IMR-90 (cell line): Measurements from ENCODE around the gene AMBP. TPM values are rescaled to one million over a fixed set of nuclear protein-coding genes. Genes with fewer than 3 reads are reported as not detected.

Source experiments
- ATAC-seq: fragments of 200-7000 bp; cut with Tn5 transposase; 2 replicates; pipeline ENCODE4 v1.9.1; 2020; ENCODE audit warnings: low read depth, mild to moderate bottlenecking, moderate library complexity
- BruUV-seq: library from RNA; stranded (reverse); fragments of 400-500 nt; replicated peaks from 2 replicates; lab custom pipeline; 2021; lab: Mats Ljungman, UMichigan
- CTCF ChIA-PET: fragments of 300-600 bp; formaldehyde crosslinking; extraction: SDS; loops from one replicate; lab custom pipeline; 2021; ENCODE audit warnings: antibody characterized with exemption; lab: Yijun Ruan, JAX
- POLR2A ChIA-PET: fragments of 300-600 bp; sonication (Branson Sonifier 250); formaldehyde crosslinking; loops from one replicate; lab custom pipeline; 2022; ENCODE audit warnings: antibody characterized with exemption; ENCODE audit not compliant: unreplicated experiment; lab: Charles Lee
- DNase-seq: peaks from one replicate; pipeline ENCODE4 v3.0.0; 2013
- H2AFZ ChIP-seq: replicated peaks from 2 replicates; pipeline ENCODE3; 2013; ENCODE audit warnings: low read length, mild to moderate bottlenecking; ENCODE audit not compliant: poor library complexity
- H2AK5ac ChIP-seq: 2 replicates; pipeline ENCODE4 v1.6.1; 2013; ENCODE audit warnings: low read depth, low read length, inconsistent platforms
- H2AK9ac ChIP-seq: replicated peaks from 2 replicates; pipeline ENCODE3; 2013; ENCODE audit warnings: mild to moderate bottlenecking, low read depth, low read length, moderate library complexity; ENCODE audit not compliant: poor library complexity
- H2BK120ac ChIP-seq: 2 replicates; pipeline ENCODE4 v1.6.1; 2013; ENCODE audit warnings: low read depth, low read length, inconsistent platforms
- H2BK15ac ChIP-seq: 3 replicates; pipeline ENCODE4 v1.6.1; 2013; ENCODE audit warnings: low read depth, low read length, inconsistent platforms
- H2BK20ac ChIP-seq: 2 replicates; pipeline ENCODE4 v1.6.1; 2013; ENCODE audit warnings: low read depth, mild to moderate bottlenecking, inconsistent platforms, low read length, moderate library complexity
- H2BK5ac ChIP-seq: 2 replicates; pipeline ENCODE4 v1.6.1; 2013; ENCODE audit warnings: mild to moderate bottlenecking, low read depth, low read length, inconsistent platforms; ENCODE audit not compliant: poor library complexity, severe bottlenecking
- H3K14ac ChIP-seq: replicated peaks from 2 replicates; pipeline ENCODE4 v1.6.1; 2013; ENCODE audit warnings: low read depth, low read length, inconsistent platforms
- H3K18ac ChIP-seq: 2 replicates; pipeline ENCODE4 v1.6.1; 2013; ENCODE audit warnings: low read depth, low read length, control low read depth
- H3K23ac ChIP-seq: 2 replicates; pipeline ENCODE4 v1.6.1; 2013; ENCODE audit warnings: low read depth, low read length, inconsistent platforms
- H3K27ac ChIP-seq: 2 replicates; pipeline ENCODE4 v1.5.1; 2013; ENCODE audit warnings: mild to moderate bottlenecking, control low read depth, low read length; ENCODE audit not compliant: insufficient read depth
- H3K27me3 ChIP-seq: 2 replicates; pipeline ENCODE4 v1.6.1; 2013; ENCODE audit warnings: low read length; ENCODE audit not compliant: control insufficient read depth, insufficient read depth
- H3K36me3 ChIP-seq: 2 replicates; pipeline ENCODE4 v1.6.1; 2013; ENCODE audit warnings: low read length, mixed read lengths; ENCODE audit not compliant: control insufficient read depth, insufficient read depth
- H3K4ac ChIP-seq: 2 replicates; pipeline ENCODE4 v1.6.1; 2013; ENCODE audit warnings: low read depth, low read length, inconsistent platforms
- H3K4me1 ChIP-seq: 2 replicates; pipeline ENCODE4 v1.6.1; 2013; ENCODE audit warnings: low read length, mixed read lengths; ENCODE audit not compliant: control insufficient read depth, insufficient read depth
- H3K4me2 ChIP-seq: 2 replicates; pipeline ENCODE4 v1.6.1; 2013; ENCODE audit warnings: low read depth, mild to moderate bottlenecking, control low read depth, low read length, moderate library complexity
- H3K4me3 ChIP-seq: 2 replicates; pipeline ENCODE4 v1.5.1; 2013; ENCODE audit warnings: low read depth, mild to moderate bottlenecking, control low read depth, low read length, moderate library complexity; ENCODE audit not compliant: insufficient read depth
- H3K56ac ChIP-seq: 2 replicates; pipeline ENCODE4 v1.6.1; 2013; ENCODE audit warnings: low read length, inconsistent platforms; ENCODE audit not compliant: insufficient read depth; ENCODE audit errors: extremely low read depth
- H3K79me1 ChIP-seq, 2 experiments: 2 replicates each; pipeline ENCODE4 v1.6.1; 2013; ENCODE audit warnings: low read length in 2 of 2, inconsistent platforms in 1 of 2, low read depth in 1 of 2
- H3K9ac ChIP-seq: 2 replicates; pipeline ENCODE4 v1.6.1; 2013; ENCODE audit warnings: low read depth, low read length, control low read depth
- H3K9me1 ChIP-seq: 2 replicates; pipeline ENCODE4 v1.6.1; 2013; ENCODE audit warnings: low read length, inconsistent platforms; ENCODE audit not compliant: insufficient read depth
- H3K9me3 ChIP-seq: 2 replicates; pipeline ENCODE4 v1.6.1; 2013; ENCODE audit warnings: low read length; ENCODE audit not compliant: control insufficient read depth, insufficient read depth
- H4K20me1 ChIP-seq: 2 replicates; pipeline ENCODE4 v1.6.1; 2013; ENCODE audit warnings: low read length, inconsistent platforms; ENCODE audit not compliant: insufficient read depth
- H4K5ac ChIP-seq: 2 replicates; pipeline ENCODE4 v1.6.1; 2013; ENCODE audit warnings: mild to moderate bottlenecking, low read depth, low read length, control low read depth
- H4K8ac ChIP-seq, 2 experiments: 2 replicates each; pipeline ENCODE4 v1.6.1; 2013; ENCODE audit warnings: low read depth in 2 of 2, low read length in 2 of 2, control low read depth in 1 of 2, inconsistent platforms in 1 of 2
- H4K91ac ChIP-seq: 2 replicates; pipeline ENCODE4 v1.6.1; 2013; ENCODE audit warnings: low read depth, low read length, inconsistent platforms; ENCODE audit not compliant: insufficient read depth
- CEBPB ChIP-seq: IDR thresholded peaks from 2 replicates; pipeline ENCODE4 v1.6.1; 2012; ENCODE audit warnings: low read depth, low read length, improper control_type of control experiment
- CHD1 ChIP-seq: IDR thresholded peaks from 2 replicates; pipeline ENCODE4 v1.6.1; 2012; ENCODE audit warnings: low read depth, low read length, improper control_type of control experiment
- FOS ChIP-seq: fragments of 150-350 bp; IDR thresholded peaks from 2 replicates; pipeline ENCODE4 v1.6.1; 2016; ENCODE audit warnings: low read depth, low read length
- MAFK ChIP-seq: IDR thresholded peaks from 2 replicates; pipeline ENCODE4 v1.6.1; 2012; ENCODE audit warnings: low read depth, low read length, improper control_type of control experiment
- MAZ ChIP-seq: IDR thresholded peaks from 2 replicates; pipeline ENCODE4 v1.6.1; 2012; ENCODE audit warnings: low read depth, mild to moderate bottlenecking, low read length, improper control_type of control experiment, moderate library complexity, borderline replicate concordance
- NFE2L2 ChIP-seq: fragments of 150-350 bp; IDR thresholded peaks from 2 replicates; pipeline ENCODE4 v1.6.1; 2016; ENCODE audit warnings: low read depth, mild to moderate bottlenecking, low read length
- POLR2A ChIP-seq: IDR thresholded peaks from 2 replicates; pipeline ENCODE4 v1.6.1; 2012; ENCODE audit warnings: mild to moderate bottlenecking, low read depth, low read length
- RAD21 ChIP-seq: IDR thresholded peaks from 2 replicates; pipeline ENCODE4 v1.6.1; 2012; ENCODE audit warnings: low read length, improper control_type of control experiment
- RFX5 ChIP-seq: IDR thresholded peaks from 2 replicates; pipeline ENCODE4 v1.8.0; 2012; ENCODE audit warnings: low read depth, mild to moderate bottlenecking, low read length, moderate library complexity
- SMC3 ChIP-seq: fragments of 150-350 bp; IDR thresholded peaks from 2 replicates; pipeline ENCODE4 v1.6.1; 2016; ENCODE audit warnings: low read depth, mild to moderate bottlenecking, antibody characterized with exemption, low read length, moderate library complexity
- WGBS, 2 experiments: methylation state at CpG; one replicate each; pipeline versions ENCODE4 v1.1.5 to v1.1.7; 2013; ENCODE audit warnings: missing lambda C conversion rate in 2 of 2; ENCODE audit not compliant: insufficient read length in 1 of 2; ENCODE audit errors: extremely low coverage in 2 of 2; 5-methylcytosine and 5-hydroxymethylcytosine counted together
- dilution Hi-C: fragments of 300-500 bp; cut with HindIII; formaldehyde crosslinking; loops from one replicate; pipeline ENCODE4 v1.14.3; 2018; ENCODE audit warnings: low sequenced_read_pairs; ENCODE audit not compliant: unreplicated experiment
- in situ Hi-C: fragments of 300-500 bp; cut with MboI; formaldehyde crosslinking; loops from 3 replicates; pipeline ENCODE4 v1.14.3; 2019; ENCODE audit warnings: low sequenced_read_pairs, inconsistent platforms, mixed read lengths
- intact Hi-C: fragments of 100-400 bp; cut with micrococcal nuclease; formaldehyde crosslinking; loops from 2 replicates; pipeline ENCODE4 v1.10.0; 2022
- polyA plus RNA-seq, 3 experiments: library from polyadenylated mRNA; depleted of rRNA; stranded (reverse); fragments of >200 nt; gene quantifications; 2 replicates each; pipeline ENCODE4 v1.2.3, GENCODE V29; 2012; ENCODE audit warnings: low replicate concordance in 1 of 3
- total RNA-seq: library from RNA; depleted of rRNA; stranded (reverse); fragments of >200 nt; gene quantifications from 2 replicates; pipeline ENCODE4 v1.2.3, GENCODE V29; 2012
- TF ChIP-seq, protein P1 (sequence below): fragments of 150-350 bp; IDR thresholded peaks from 2 replicates; pipeline ENCODE4 v1.6.1; 2016; ENCODE audit warnings: low read depth, mild to moderate bottlenecking, low read length, moderate library complexity, borderline replicate concordance
- TF ChIP-seq, protein P2 (sequence below): conservative IDR thresholded peaks from 2 replicates; pipeline ENCODE4 v1.5.1; 2012; ENCODE audit warnings: mild to moderate bottlenecking, low read depth, low read length, improper control_type of control experiment

Gene AMBP
- total and polyA plus RNA-seq, 2 of the 4 experiments (the other 2 are of a cell fraction) = not detected

DNA sequence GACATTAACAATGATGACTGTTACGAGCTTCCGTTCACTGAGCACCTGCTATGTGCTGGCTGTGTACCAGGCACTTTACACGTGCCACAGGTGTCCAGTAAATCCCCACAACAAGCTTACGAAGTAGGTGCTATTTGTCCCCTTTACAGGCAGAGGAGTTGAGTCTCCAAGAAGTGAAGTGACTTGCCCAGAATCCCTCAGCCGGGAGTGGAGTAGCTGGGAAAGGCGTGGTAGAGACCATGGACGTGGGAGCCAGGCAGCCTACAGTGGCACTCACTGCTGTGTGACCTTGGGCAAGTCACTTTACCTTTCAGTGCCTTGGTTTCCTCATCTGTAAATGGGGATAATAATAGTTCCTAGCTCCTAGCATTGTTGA lies 669 bp upstream of the AMBP start:
- intact Hi-C loops = no loop called here

More for the DNA sequence above, 669 bp upstream of the AMBP start:
- BruUV-seq = no TSS peak
- H2AK5ac ChIP-seq = no peak overlapping the region
- no peaks in the 10 kb centered on the region for H3K9me1 ChIP-seq
- H4K91ac ChIP-seq = no peak overlapping the region
- no peak overlapping the region for H2AK9ac ChIP-seq
- H3K4ac ChIP-seq = no peak overlapping the region
- peaks cover 43% of the 10 kb centered on the region for H3K27me3 ChIP-seq
- H3K9me3 ChIP-seq = no peaks in the 10 kb centered on the region; the same call in 1 of the 2 replicates
- no peak overlapping the region for H2BK5ac ChIP-seq
- no peaks in the 10 kb centered on the region for H4K20me1 ChIP-seq
- ChIA-PET CTCF (interaction anchor here (0.6 kb wide), 1 partner anchor 231 kb away, joined by 3 read pairs; no protein-coding TSS in a partner anchor), POLR2A (interaction anchor here (0.6 kb wide), 1 partner anchor 24 kb away, joined by 3 read pairs; no protein-coding TSS in a partner anchor)
- in situ Hi-C loops (no loop called here), dilution Hi-C loops (no loop called here)
- no peak overlapping the region for H3K23ac ChIP-seq
- ATAC-seq = no peak
- no peak overlapping the region for H3K56ac ChIP-seq
- no peak overlapping the region for H2BK20ac ChIP-seq
- no peak overlapping the region for H3K4me3 ChIP-seq
- H2BK120ac ChIP-seq = no peak overlapping the region
- H3K79me1 ChIP-seq = no peaks in the 10 kb centered on the region
- no peak overlapping the region for H4K5ac ChIP-seq
- 100% methylated on average over 2 of the region's 7 CpGs; no CpG with 5 or more reads in 1 of the 2 experiments for WGBS, 2 experiments
- H3K4me1 ChIP-seq = no peaks in the 10 kb centered on the region; the same call in 1 of the 2 replicates
- no peak overlapping the region for H2BK15ac ChIP-seq
- no peak overlapping the region for H3K9ac ChIP-seq
- no peaks in the 10 kb centered on the region for H3K36me3 ChIP-seq
- DNase-seq = no peak
- H3K27ac ChIP-seq = no peak overlapping the region
- no peak overlapping the region for H3K18ac ChIP-seq
- H4K8ac ChIP-seq = no peak overlapping the region
- H3K4me2 ChIP-seq = no peak overlapping the region
- TF ChIP-seq RAD21 (no peak), FOS (no peak), CHD1 (no peak), NFE2L2 (no peak), CEBPB (no peak), MAZ (no peak), SMC3 (no peak), POLR2A (no peak), RFX5 (no peak), MAFK (no peak)
- TF ChIP-seq, protein P1, sequence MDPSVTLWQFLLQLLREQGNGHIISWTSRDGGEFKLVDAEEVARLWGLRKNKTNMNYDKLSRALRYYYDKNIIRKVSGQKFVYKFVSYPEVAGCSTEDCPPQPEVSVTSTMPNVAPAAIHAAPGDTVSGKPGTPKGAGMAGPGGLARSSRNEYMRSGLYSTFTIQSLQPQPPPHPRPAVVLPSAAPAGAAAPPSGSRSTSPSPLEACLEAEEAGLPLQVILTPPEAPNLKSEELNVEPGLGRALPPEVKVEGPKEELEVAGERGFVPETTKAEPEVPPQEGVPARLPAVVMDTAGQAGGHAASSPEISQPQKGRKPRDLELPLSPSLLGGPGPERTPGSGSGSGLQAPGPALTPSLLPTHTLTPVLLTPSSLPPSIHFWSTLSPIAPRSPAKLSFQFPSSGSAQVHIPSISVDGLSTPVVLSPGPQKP = no peak
- TF ChIP-seq, protein P2, sequence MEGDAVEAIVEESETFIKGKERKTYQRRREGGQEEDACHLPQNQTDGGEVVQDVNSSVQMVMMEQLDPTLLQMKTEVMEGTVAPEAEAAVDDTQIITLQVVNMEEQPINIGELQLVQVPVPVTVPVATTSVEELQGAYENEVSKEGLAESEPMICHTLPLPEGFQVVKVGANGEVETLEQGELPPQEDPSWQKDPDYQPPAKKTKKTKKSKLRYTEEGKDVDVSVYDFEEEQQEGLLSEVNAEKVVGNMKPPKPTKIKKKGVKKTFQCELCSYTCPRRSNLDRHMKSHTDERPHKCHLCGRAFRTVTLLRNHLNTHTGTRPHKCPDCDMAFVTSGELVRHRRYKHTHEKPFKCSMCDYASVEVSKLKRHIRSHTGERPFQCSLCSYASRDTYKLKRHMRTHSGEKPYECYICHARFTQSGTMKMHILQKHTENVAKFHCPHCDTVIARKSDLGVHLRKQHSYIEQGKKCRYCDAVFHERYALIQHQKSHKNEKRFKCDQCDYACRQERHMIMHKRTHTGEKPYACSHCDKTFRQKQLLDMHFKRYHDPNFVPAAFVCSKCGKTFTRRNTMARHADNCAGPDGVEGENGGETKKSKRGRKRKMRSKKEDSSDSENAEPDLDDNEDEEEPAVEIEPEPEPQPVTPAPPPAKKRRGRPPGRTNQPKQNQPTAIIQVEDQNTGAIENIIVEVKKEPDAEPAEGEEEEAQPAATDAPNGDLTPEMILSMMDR = no peak
- no peak overlapping the region for H2AFZ ChIP-seq
- H3K14ac ChIP-seq = no peak overlapping the region
